ENCODE measurements around the gene TRERF1.

DNA sequence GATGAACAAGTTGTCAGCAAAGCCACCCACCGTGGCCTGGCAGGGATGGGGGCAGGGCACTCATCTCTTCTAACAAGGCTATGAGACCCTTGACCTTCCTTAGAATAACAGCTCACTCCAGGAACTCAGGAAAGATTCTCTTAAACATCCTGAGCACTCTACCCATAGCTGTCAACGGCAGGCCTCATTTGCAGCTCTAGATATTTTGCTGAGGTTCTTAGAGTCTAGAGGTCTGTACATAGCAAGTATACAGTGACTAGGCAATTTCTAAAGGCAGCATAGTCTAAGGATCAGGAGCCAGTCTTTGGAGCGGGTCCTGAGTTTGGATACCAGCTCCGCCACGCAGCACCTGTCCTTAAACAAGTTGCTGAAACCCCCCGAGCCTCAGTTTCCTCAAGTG, 11.7 kb downstream of the TRERF1 start:
- TF ChIP-seq, protein P1, sequence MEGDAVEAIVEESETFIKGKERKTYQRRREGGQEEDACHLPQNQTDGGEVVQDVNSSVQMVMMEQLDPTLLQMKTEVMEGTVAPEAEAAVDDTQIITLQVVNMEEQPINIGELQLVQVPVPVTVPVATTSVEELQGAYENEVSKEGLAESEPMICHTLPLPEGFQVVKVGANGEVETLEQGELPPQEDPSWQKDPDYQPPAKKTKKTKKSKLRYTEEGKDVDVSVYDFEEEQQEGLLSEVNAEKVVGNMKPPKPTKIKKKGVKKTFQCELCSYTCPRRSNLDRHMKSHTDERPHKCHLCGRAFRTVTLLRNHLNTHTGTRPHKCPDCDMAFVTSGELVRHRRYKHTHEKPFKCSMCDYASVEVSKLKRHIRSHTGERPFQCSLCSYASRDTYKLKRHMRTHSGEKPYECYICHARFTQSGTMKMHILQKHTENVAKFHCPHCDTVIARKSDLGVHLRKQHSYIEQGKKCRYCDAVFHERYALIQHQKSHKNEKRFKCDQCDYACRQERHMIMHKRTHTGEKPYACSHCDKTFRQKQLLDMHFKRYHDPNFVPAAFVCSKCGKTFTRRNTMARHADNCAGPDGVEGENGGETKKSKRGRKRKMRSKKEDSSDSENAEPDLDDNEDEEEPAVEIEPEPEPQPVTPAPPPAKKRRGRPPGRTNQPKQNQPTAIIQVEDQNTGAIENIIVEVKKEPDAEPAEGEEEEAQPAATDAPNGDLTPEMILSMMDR (IDR thresholded peaks at IDR 0.05), result no peak
- TF ChIP-seq POLR2A (IDR thresholded peaks at IDR 0.05), result no peak
- TF ChIP-seq EP300 (IDR thresholded peaks at IDR 0.05), result no peak
